Mammary epithelial cell (primary cell): ENCODE measurements around the gene PNN.

Experiments used
- CTCF ChIP-seq, 2 donors: IDR thresholded peaks in 1 of 2; conservative IDR thresholded peaks in 1 of 2; 2 replicates each; pipeline ENCODE4 v1.5.1; 2011 to 2012; ENCODE audit warnings: inconsistent platforms in 2 of 2, low read length in 2 of 2, mild to moderate bottlenecking in 2 of 2, control low read depth in 1 of 2, low read depth in 1 of 2; ENCODE audit not compliant: insufficient read depth in 1 of 2; ENCODE audit errors: extremely low read depth in 1 of 2
- EZH2 ChIP-seq: IDR thresholded peaks from 2 replicates; pipeline ENCODE4 v1.6.1; 2012; ENCODE audit warnings: low read length, inconsistent platforms, borderline replicate concordance

- TF ChIP-seq CTCF (conservative IDR thresholded peaks at IDR 0.05 in 1 of 2, IDR thresholded peaks at IDR 0.05 in 1 of 2; ENCODE audit: extremely low read depth in 1 of 2, insufficient read depth in 1 of 2, low read depth in 1 of 2, low read length in 2 of 2) (no peak), EZH2 (no peak)
These were observed 6.1 kb downstream of the PNN start for GRCh38 chr14:39181026-39181692.
